Forelimb muscle (tissue), 1 donor: ENCODE measurements around the gene KIRREL2. TPM values are rescaled to one million over a fixed set of nuclear protein-coding genes. Genes with fewer than 3 reads are reported as not detected.

ENCODE experiments used
- polyA plus RNA-seq: library from polyadenylated mRNA; unstranded; fragments of 120-200 nt; gene quantifications from one replicate; pipeline ENCODE4 v1.2.1, GENCODE V29; 2013; ENCODE audit not compliant: insufficient read length

The KIRREL2 gene
- polyA plus RNA-seq, 1 donor, result 0.28 TPM

Other genes starting within 250 kb of the KIRREL2 start
- 10.9 TPM for gene HAUS5, start 244.2 kb upstream of the KIRREL2 start, polyA plus RNA-seq
- gene RBM42, start 227.9 kb upstream of the KIRREL2 start, polyA plus RNA-seq, result 44.1 TPM
- gene ETV2, start 215.2 kb upstream of the KIRREL2 start, polyA plus RNA-seq, result 2.4 TPM
- gene COX6B1, start 208.6 kb upstream of the KIRREL2 start, polyA plus RNA-seq, result 266 TPM
- gene UPK1A, start 190.4 kb upstream of the KIRREL2 start, polyA plus RNA-seq, result not detected
- not detected for gene ZBTB32, start 152.4 kb upstream of the KIRREL2 start, polyA plus RNA-seq
- 23.0 TPM for gene KMT2B, start 138.9 kb upstream of the KIRREL2 start, polyA plus RNA-seq
- gene IGFLR1, start 114.5 kb upstream of the KIRREL2 start, polyA plus RNA-seq, result 3.3 TPM
- 16.6 TPM for gene U2AF1L4, start 111.5 kb upstream of the KIRREL2 start, polyA plus RNA-seq
- gene PSENEN, start 111.3 kb upstream of the KIRREL2 start, polyA plus RNA-seq, result 31.7 TPM
- gene LIN37, start 108.3 kb upstream of the KIRREL2 start, polyA plus RNA-seq, result 8.6 TPM
- 853 TPM for gene HSPB6, start 99.9 kb upstream of the KIRREL2 start, polyA plus RNA-seq
- 13.9 TPM for gene PROSER3, start 98.7 kb upstream of the KIRREL2 start, polyA plus RNA-seq
- gene ARHGAP33, start 81.3 kb upstream of the KIRREL2 start, polyA plus RNA-seq, result 15.0 TPM
- gene PRODH2, start 44.1 kb upstream of the KIRREL2 start, polyA plus RNA-seq, result not detected
- gene NPHS1, start 4.4 kb upstream of the KIRREL2 start, polyA plus RNA-seq, result 0.24 TPM
- gene APLP1, start 11.7 kb downstream of the KIRREL2 start, polyA plus RNA-seq, result 7.1 TPM
- gene NFKBID, start 43.6 kb downstream of the KIRREL2 start, polyA plus RNA-seq, result 1.2 TPM
- 4.7 TPM for gene HCST, start 45.6 kb downstream of the KIRREL2 start, polyA plus RNA-seq
- 14.7 TPM for gene TYROBP, start 51.4 kb downstream of the KIRREL2 start, polyA plus RNA-seq
- gene LRFN3, start 79.5 kb downstream of the KIRREL2 start, polyA plus RNA-seq, result 7.0 TPM
- 12.9 TPM for gene SDHAF1, start 138.3 kb downstream of the KIRREL2 start, polyA plus RNA-seq
- 0.59 TPM for gene SYNE4, start 151.9 kb downstream of the KIRREL2 start, polyA plus RNA-seq
- gene ALKBH6, start 157.3 kb downstream of the KIRREL2 start, polyA plus RNA-seq, result 8.5 TPM
- gene CLIP3, start 176.0 kb downstream of the KIRREL2 start, polyA plus RNA-seq, result 15.5 TPM
- gene THAP8, start 197.4 kb downstream of the KIRREL2 start, polyA plus RNA-seq, result 8.6 TPM
- 2.5 TPM for gene WDR62, start 198.0 kb downstream of the KIRREL2 start, polyA plus RNA-seq